ENCODE results near the gene E2F3.
"Not testable (repeated sequence)": the region's sequence is repeated elsewhere in the genome, so short reads cannot be mapped to it uniquely, and the experiment has no call there.

Gene E2F3

GRCh38 chr6:20434766-20435165 lies 33.1 kb downstream of the E2F3 start:
- DNase-seq = no peak

GRCh38 chr6:20436719-20437118 lies 35.0 kb downstream of the E2F3 start:
- no peak for DNase-seq

GRCh38 chr6:20437639-20438038 lies 36.0 kb downstream of the E2F3 start:
- DNase-seq = no peak

GRCh38 chr6:20438462-20439070 lies 36.9 kb downstream of the E2F3 start:
- peak in 1 of 2 experiments; percentile 38 for DNase-seq

GRCh38 chr6:20439558-20439957 lies 37.9 kb downstream of the E2F3 start:
- DNase-seq = no peak

GRCh38 chr6:20440296-20440695 lies 38.6 kb downstream of the E2F3 start:
- no peak for DNase-seq

- DNase-seq = no peak
Observed at GRCh38 chr6:20441236-20441635, 39.6 kb downstream of the E2F3 start.

- no peak for DNase-seq
Observed at GRCh38 chr6:20441921-20442320, 40.2 kb downstream of the E2F3 start.

GRCh38 chr6:20444786-20445271 lies 43.1 kb downstream of the E2F3 start:
- no peak for DNase-seq

GRCh38 chr6:20447157-20447556 lies 45.5 kb downstream of the E2F3 start:
- no peak for DNase-seq

- DNase-seq = no peak
Observed at GRCh38 chr6:20447581-20448132, 46.0 kb downstream of the E2F3 start.

- no peak for DNase-seq
Observed at GRCh38 chr6:20448828-20449227, 47.1 kb downstream of the E2F3 start.

GRCh38 chr6:20454204-20454824 lies 52.6 kb downstream of the E2F3 start:
- DNase-seq = peak; percentile 92 to 93

- DNase-seq = no peak
Observed at GRCh38 chr6:20455251-20455940, 53.7 kb downstream of the E2F3 start.

GRCh38 chr6:20458027-20458894 lies 56.6 kb downstream of the E2F3 start:
- no peak for DNase-seq

- DNase-seq = no peak
Observed at GRCh38 chr6:20459682-20460081, 58.0 kb downstream of the E2F3 start.

- DNase-seq = no peak
Observed at GRCh38 chr6:20461576-20461975, 59.9 kb downstream of the E2F3 start.

GRCh38 chr6:20463396-20463795 lies 61.7 kb downstream of the E2F3 start:
- no peak for DNase-seq

GRCh38 chr6:20464041-20464440 lies 62.4 kb downstream of the E2F3 start:
- DNase-seq = no peak

GRCh38 chr6:20464847-20465246 lies 63.2 kb downstream of the E2F3 start:
- no peak for DNase-seq

GRCh38 chr6:20465616-20466015 lies 63.9 kb downstream of the E2F3 start:
- not testable (repeated sequence) for DNase-seq

GRCh38 chr6:20467437-20467836 lies 65.8 kb downstream of the E2F3 start:
- no peak for DNase-seq

GRCh38 chr6:20468209-20468608 lies 66.5 kb downstream of the E2F3 start:
- DNase-seq = no peak

All from NCI-H526 (cell line).